ENCODE measurements around the gene RTRAF. TPM values are rescaled to one million over a fixed set of nuclear protein-coding genes. Genes with fewer than 3 reads are reported as not detected.

RTRAF gene
- polyA plus RNA-seq, 1 of the 3 experiments (the other 2 are of a cell fraction) = 43.6 TPM

DNA sequence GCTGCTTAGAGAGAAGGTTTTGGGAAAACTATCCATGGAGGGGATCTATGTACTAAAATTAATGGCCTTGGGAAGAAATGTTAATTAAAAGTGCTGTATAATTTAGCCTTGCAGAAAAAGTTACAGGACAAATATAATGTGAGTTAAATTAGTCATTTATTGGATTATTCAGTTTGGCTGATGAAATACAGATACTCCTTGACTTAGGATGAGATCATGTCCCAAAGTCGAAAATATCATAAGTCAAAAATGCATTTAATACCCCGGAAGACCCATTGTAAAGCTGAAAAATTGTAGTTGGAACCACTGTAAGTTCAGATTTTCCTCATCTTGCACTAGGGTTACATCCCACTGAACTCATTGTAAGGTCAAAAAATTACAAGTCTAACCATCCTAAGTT is 9.7 kb downstream of the RTRAF start:
- Histone ChIP-seq H2AFZ (ENCODE audit: low read depth) (no peak overlapping the region), H3F3A (replicated peaks; ENCODE audit: insufficient read depth) (peaks cover 35% of the 10 kb centered on the region), H3K79me2 (ENCODE audit: insufficient read depth) (peaks cover 58% of the 10 kb centered on the region), H3K9ac (peak overlapping the region; percentile 48; the same call in 1 of the 2 replicates), H4K20me1 (ENCODE audit: insufficient read depth) (no peaks in the 10 kb centered on the region), H3K27ac (ENCODE audit: low read depth in 2 of 2, low read length in 1 of 2) (peak overlapping the region in 1 of 2 experiments; percentile 90; a peak in 2 of 4 replicates), H3K4me2 (peak overlapping the region; percentile 1; the same call in 1 of the 2 replicates), H3K27me3 (ENCODE audit: insufficient read depth) (no peaks in the 10 kb centered on the region), H3K9me3 (no peaks in the 10 kb centered on the region), H3K36me3 (replicated peaks in 1 of 2; ENCODE audit: control insufficient read depth in 1 of 2, insufficient read depth in 2 of 2, low read length in 1 of 2) (peaks cover 74 to 97% of the 10 kb centered on the region in 2 experiments), H3K4me1 (ENCODE audit: control insufficient read depth in 1 of 2, insufficient read depth in 2 of 2, low read depth in 1 of 2, low read length in 1 of 2) (peaks cover 0 to 17% of the 10 kb centered on the region in 2 experiments; a peak in 2 of 4 replicates), H3K9me2 (no peaks in the 10 kb centered on the region), H3K4me3 (ENCODE audit: low read depth in 2 of 2, low read length in 1 of 2) (no peak overlapping the region)
- ChIA-PET POLR2A (no interaction called here), CTCF (interaction anchor here (1.4 kb wide), 1 partner anchor 17 kb away, joined by 3 read pairs; no protein-coding TSS in a partner anchor)
- no peak for TF ChIP-seq POLR2AphosphoS5 (IDR thresholded peaks at IDR 0.05; ENCODE audit: low read depth, low read length)
- TF ChIP-seq, protein P1, sequence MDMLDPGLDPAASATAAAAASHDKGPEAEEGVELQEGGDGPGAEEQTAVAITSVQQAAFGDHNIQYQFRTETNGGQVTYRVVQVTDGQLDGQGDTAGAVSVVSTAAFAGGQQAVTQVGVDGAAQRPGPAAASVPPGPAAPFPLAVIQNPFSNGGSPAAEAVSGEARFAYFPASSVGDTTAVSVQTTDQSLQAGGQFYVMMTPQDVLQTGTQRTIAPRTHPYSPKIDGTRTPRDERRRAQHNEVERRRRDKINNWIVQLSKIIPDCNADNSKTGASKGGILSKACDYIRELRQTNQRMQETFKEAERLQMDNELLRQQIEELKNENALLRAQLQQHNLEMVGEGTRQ (IDR thresholded peaks at IDR 0.05; ENCODE audit: borderline replicate concordance, low read depth, low read length) = no peak
- no peak for TF ChIP-seq FOXM1 (IDR thresholded peaks at IDR 0.05; ENCODE audit: low read depth)
- TF ChIP-seq GATA2 (CRISPR knock-in tag; IDR thresholded peaks at IDR 0.05) = no peak
- peak; percentile 82 for TF ChIP-seq TCF12 (IDR thresholded peaks at IDR 0.05)
- TF ChIP-seq, protein P2, sequence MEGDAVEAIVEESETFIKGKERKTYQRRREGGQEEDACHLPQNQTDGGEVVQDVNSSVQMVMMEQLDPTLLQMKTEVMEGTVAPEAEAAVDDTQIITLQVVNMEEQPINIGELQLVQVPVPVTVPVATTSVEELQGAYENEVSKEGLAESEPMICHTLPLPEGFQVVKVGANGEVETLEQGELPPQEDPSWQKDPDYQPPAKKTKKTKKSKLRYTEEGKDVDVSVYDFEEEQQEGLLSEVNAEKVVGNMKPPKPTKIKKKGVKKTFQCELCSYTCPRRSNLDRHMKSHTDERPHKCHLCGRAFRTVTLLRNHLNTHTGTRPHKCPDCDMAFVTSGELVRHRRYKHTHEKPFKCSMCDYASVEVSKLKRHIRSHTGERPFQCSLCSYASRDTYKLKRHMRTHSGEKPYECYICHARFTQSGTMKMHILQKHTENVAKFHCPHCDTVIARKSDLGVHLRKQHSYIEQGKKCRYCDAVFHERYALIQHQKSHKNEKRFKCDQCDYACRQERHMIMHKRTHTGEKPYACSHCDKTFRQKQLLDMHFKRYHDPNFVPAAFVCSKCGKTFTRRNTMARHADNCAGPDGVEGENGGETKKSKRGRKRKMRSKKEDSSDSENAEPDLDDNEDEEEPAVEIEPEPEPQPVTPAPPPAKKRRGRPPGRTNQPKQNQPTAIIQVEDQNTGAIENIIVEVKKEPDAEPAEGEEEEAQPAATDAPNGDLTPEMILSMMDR (IDR thresholded peaks at IDR 0.05) = no peak
- peak; percentile 48; the same call in 1 of the 2 replicates for TF ChIP-seq FOSL2 (IDR thresholded peaks at IDR 0.05; ENCODE audit: borderline replicate concordance, low read depth)
- TF ChIP-seq, protein P3, sequence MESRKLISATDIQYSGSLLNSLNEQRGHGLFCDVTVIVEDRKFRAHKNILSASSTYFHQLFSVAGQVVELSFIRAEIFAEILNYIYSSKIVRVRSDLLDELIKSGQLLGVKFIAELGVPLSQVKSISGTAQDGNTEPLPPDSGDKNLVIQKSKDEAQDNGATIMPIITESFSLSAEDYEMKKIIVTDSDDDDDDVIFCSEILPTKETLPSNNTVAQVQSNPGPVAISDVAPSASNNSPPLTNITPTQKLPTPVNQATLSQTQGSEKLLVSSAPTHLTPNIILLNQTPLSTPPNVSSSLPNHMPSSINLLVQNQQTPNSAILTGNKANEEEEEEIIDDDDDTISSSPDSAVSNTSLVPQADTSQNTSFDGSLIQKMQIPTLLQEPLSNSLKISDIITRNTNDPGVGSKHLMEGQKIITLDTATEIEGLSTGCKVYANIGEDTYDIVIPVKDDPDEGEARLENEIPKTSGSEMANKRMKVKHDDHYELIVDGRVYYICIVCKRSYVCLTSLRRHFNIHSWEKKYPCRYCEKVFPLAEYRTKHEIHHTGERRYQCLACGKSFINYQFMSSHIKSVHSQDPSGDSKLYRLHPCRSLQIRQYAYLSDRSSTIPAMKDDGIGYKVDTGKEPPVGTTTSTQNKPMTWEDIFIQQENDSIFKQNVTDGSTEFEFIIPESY (IDR thresholded peaks at IDR 0.05; ENCODE audit: borderline replicate concordance, low read depth) = no peak
- TF ChIP-seq MXI1 (IDR thresholded peaks at IDR 0.05; ENCODE audit: low read depth, low read length) = no peak
- TF ChIP-seq NFIC (IDR thresholded peaks at IDR 0.05; ENCODE audit: borderline replicate concordance) = no peak
- TF ChIP-seq, protein P4, sequence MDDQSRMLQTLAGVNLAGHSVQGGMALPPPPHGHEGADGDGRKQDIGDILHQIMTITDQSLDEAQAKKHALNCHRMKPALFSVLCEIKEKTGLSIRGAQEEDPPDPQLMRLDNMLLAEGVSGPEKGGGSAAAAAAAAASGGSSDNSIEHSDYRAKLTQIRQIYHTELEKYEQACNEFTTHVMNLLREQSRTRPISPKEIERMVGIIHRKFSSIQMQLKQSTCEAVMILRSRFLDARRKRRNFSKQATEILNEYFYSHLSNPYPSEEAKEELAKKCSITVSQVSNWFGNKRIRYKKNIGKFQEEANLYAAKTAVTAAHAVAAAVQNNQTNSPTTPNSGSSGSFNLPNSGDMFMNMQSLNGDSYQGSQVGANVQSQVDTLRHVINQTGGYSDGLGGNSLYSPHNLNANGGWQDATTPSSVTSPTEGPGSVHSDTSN (IDR thresholded peaks at IDR 0.05) = peak; percentile 64; the same call in 1 of the 2 replicates
- TF ChIP-seq, protein P5, sequence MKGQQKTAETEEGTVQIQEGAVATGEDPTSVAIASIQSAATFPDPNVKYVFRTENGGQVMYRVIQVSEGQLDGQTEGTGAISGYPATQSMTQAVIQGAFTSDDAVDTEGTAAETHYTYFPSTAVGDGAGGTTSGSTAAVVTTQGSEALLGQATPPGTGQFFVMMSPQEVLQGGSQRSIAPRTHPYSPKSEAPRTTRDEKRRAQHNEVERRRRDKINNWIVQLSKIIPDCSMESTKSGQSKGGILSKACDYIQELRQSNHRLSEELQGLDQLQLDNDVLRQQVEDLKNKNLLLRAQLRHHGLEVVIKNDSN (IDR thresholded peaks at IDR 0.05; ENCODE audit: borderline replicate concordance, low read depth) = no peak
- TF ChIP-seq RAD21 (IDR thresholded peaks at IDR 0.05; ENCODE audit: low read length) = no peak
- peak in 1 of 2 experiments; percentile 42; a peak in 1 of 4 replicates for TF ChIP-seq EP300 (IDR thresholded peaks at IDR 0.05; ENCODE audit: borderline replicate concordance in 1 of 2, low read depth in 1 of 2, low read length in 1 of 2)
- no peak for DNase-seq
- WGBS (ENCODE audit: low lambda C conversion rate) = 36% methylated on average over 2 of the region's 2 CpGs

Data from SK-N-SH (cell line).